GM12892 (cell line): ENCODE results near the gene CD300LD.

Experiments
- POLR2A ChIP-seq: IDR thresholded peaks from 2 replicates; pipeline ENCODE4 v1.6.1; 2011; ENCODE audit warnings: low read depth, low read length, control low read depth
- POLR2AphosphoS5 ChIP-seq: IDR thresholded peaks from 2 replicates; pipeline ENCODE4 v1.6.1; 2011; ENCODE audit warnings: low read depth, low read length, control low read depth
- TAF1 ChIP-seq: IDR thresholded peaks from 2 replicates; pipeline ENCODE4 v1.6.1; 2011; ENCODE audit warnings: low read depth, mild to moderate bottlenecking, control low read depth, low read length, borderline replicate concordance

DNA sequence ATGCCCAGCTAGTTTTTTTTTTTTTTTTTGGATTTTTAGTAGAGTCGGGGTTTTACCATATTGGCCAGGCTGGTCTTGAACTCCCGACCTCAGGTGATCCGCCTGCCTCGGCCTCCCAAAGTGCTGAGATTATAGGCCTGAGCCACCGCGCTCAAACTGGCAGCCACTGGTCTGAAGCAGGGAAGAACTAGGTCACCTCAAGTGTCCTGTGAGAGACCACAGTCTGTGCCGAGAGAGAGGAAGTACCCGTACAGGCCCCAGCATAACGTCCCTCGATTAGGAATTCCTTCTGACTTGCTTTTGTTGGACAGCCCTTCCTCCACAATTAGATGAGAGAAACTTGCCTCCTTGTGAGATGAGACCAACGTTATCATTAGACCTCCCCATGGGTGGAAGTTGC is 45.2 kb upstream of the CD300LD start:
- TF ChIP-seq POLR2A (no peak), TAF1 (no peak), POLR2AphosphoS5 (no peak)
